Measurements from ENCODE around the gene BRINP3.

Gene BRINP3

DNA sequence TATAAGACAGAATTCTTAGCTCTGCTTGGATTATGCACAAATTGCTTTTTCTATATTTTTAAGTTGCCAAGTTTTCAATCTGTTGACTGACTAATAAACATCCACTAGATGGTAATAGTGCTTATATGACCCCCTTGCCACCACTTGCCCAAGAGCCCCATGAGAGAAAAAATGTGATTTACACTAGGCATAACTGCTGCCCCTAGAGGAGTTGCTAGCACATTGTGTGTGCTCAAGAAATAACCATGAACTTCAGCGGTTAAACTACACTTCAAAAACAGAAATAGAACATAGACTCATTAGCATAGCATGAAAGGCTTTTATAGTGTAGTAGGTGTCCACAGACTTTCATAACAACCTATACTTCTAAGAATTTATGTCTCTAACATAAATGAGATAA lies 61.4 kb downstream of the BRINP3 start:
- TF ChIP-seq CTCF (IDR thresholded peaks at IDR 0.05; ENCODE audit: insufficient read depth, low read length, poor library complexity, severe bottlenecking), result no peak
- no peak for TF ChIP-seq EZH2phosphoT487 (conservative IDR thresholded peaks at IDR 0.05; ENCODE audit: low read length)

GRCh38 chr1:190413142-190413541 lies 64.5 kb downstream of the BRINP3 start:
- no peak overlapping the region for H3K27ac ChIP-seq (ENCODE audit: low read depth, low read length)
- no peak overlapping the region for H3K9ac ChIP-seq (ENCODE audit: low read length)
- H2AFZ ChIP-seq (ENCODE audit: low read depth, low read length, severe bottlenecking), result no peak overlapping the region
- no peak overlapping the region for H3K4me3 ChIP-seq (ENCODE audit: insufficient read depth, low read length, poor library complexity, severe bottlenecking)
- TF ChIP-seq EZH2phosphoT487 (conservative IDR thresholded peaks at IDR 0.05; ENCODE audit: low read length) (no peak), CTCF (IDR thresholded peaks at IDR 0.05; ENCODE audit: insufficient read depth, low read length, poor library complexity, severe bottlenecking) (no peak)
- no peaks in the 10 kb centered on the region for H3K27me3 ChIP-seq (ENCODE audit: low read length)
- no peaks in the 10 kb centered on the region for H3K36me3 ChIP-seq (ENCODE audit: low read length)
- H3K4me2 ChIP-seq (ENCODE audit: low read depth, low read length, poor library complexity, severe bottlenecking), result no peak overlapping the region
- H4K20me1 ChIP-seq (ENCODE audit: low read depth, low read length), result no peaks in the 10 kb centered on the region
- no peaks in the 10 kb centered on the region for H3K9me3 ChIP-seq (ENCODE audit: insufficient read depth, low read length)
- no peaks in the 10 kb centered on the region for H3K9me2 ChIP-seq (replicated peaks; ENCODE audit: insufficient read depth, low read length)
- no peaks in the 10 kb centered on the region for H3K79me2 ChIP-seq (ENCODE audit: insufficient read depth, low read length)
- no peaks in the 10 kb centered on the region for H3F3A ChIP-seq (ENCODE audit: insufficient read depth)

More for the DNA sequence above, 61.4 kb downstream of the BRINP3 start:
- no peak overlapping the region for H3K4me3 ChIP-seq (ENCODE audit: insufficient read depth, low read length, poor library complexity, severe bottlenecking)
- H3K27me3 ChIP-seq (ENCODE audit: low read length), result no peaks in the 10 kb centered on the region
- H3K36me3 ChIP-seq (ENCODE audit: low read length), result no peaks in the 10 kb centered on the region
- H3K27ac ChIP-seq (ENCODE audit: low read depth, low read length), result no peak overlapping the region
- no peak overlapping the region for H3K9ac ChIP-seq (ENCODE audit: low read length)
- H4K20me1 ChIP-seq (ENCODE audit: low read depth, low read length), result no peaks in the 10 kb centered on the region
- H3K4me2 ChIP-seq (ENCODE audit: low read depth, low read length, poor library complexity, severe bottlenecking), result no peak overlapping the region
- H3K9me2 ChIP-seq (replicated peaks; ENCODE audit: insufficient read depth, low read length), result no peaks in the 10 kb centered on the region
- no peaks in the 10 kb centered on the region for H3F3A ChIP-seq (ENCODE audit: insufficient read depth)
- no peak overlapping the region for H2AFZ ChIP-seq (ENCODE audit: low read depth, low read length, severe bottlenecking)
- no peaks in the 10 kb centered on the region for H3K9me3 ChIP-seq (ENCODE audit: insufficient read depth, low read length)
- H3K79me2 ChIP-seq (ENCODE audit: insufficient read depth, low read length), result no peaks in the 10 kb centered on the region

- Histone ChIP-seq H2AFZ (ENCODE audit: low read depth, low read length, severe bottlenecking) (no peak overlapping the region), H3K9me2 (replicated peaks; ENCODE audit: insufficient read depth, low read length) (no peaks in the 10 kb centered on the region), H3K4me3 (ENCODE audit: insufficient read depth, low read length, poor library complexity, severe bottlenecking) (no peak overlapping the region), H3K27me3 (ENCODE audit: low read length) (no peaks in the 10 kb centered on the region), H3K9ac (ENCODE audit: low read length) (no peak overlapping the region), H3K79me2 (ENCODE audit: insufficient read depth, low read length) (no peaks in the 10 kb centered on the region), H3F3A (ENCODE audit: insufficient read depth) (no peaks in the 10 kb centered on the region), H3K27ac (ENCODE audit: low read depth, low read length) (no peak overlapping the region), H4K20me1 (ENCODE audit: low read depth, low read length) (no peaks in the 10 kb centered on the region), H3K4me2 (ENCODE audit: low read depth, low read length, poor library complexity, severe bottlenecking) (no peak overlapping the region), H3K36me3 (ENCODE audit: low read length) (0 out of 2 replicates have a peak, but pooled peaks cover 2% of the 10 kb centered on the region), H3K9me3 (ENCODE audit: insufficient read depth, low read length) (no peaks in the 10 kb centered on the region)
- TF ChIP-seq CTCF (IDR thresholded peaks at IDR 0.05; ENCODE audit: insufficient read depth, low read length, poor library complexity, severe bottlenecking) (no peak), EZH2phosphoT487 (conservative IDR thresholded peaks at IDR 0.05; ENCODE audit: low read length) (no peak)
Observed at GRCh38 chr1:190403402-190403801, 74.3 kb downstream of the BRINP3 start.

Data from SU-DHL-6 (cell line).